Suppressor macrophage (primary cell): ENCODE results near the gene AGBL4.
"Not testable (repeated sequence)": the region's sequence is repeated elsewhere in the genome, so short reads cannot be mapped to it uniquely, and the experiment has no call there.

ENCODE experiments used
- DNase-seq, 4 experiments: peaks; one replicate each; pipeline ENCODE4 v3.0.0-alpha.2; 2020 to 2022

AGBL4 gene

GRCh38 chr1:49298304-49298703 is 725.5 kb downstream of the AGBL4 start:
- DNase-seq: no peak

GRCh38 chr1:49297783-49298182 is 726.0 kb downstream of the AGBL4 start:
- no peak for DNase-seq

- DNase-seq: no peak
Observed at GRCh38 chr1:49294539-49294938, 729.2 kb downstream of the AGBL4 start.

- no peak for DNase-seq
Observed at GRCh38 chr1:49293016-49293415, 730.7 kb downstream of the AGBL4 start.

- DNase-seq: not testable (repeated sequence)
Observed at GRCh38 chr1:49257211-49258049, 766.3 kb downstream of the AGBL4 start.

GRCh38 chr1:49252917-49253316 is 770.8 kb downstream of the AGBL4 start:
- DNase-seq: no peak

- no peak for DNase-seq
Observed at GRCh38 chr1:49251019-49251784, 772.6 kb downstream of the AGBL4 start.

- DNase-seq: no peak
Observed at GRCh38 chr1:49240709-49241221, 783.0 kb downstream of the AGBL4 start.

GRCh38 chr1:49234988-49235387 is 788.8 kb downstream of the AGBL4 start:
- DNase-seq: no peak

GRCh38 chr1:49229555-49229954 is 794.2 kb downstream of the AGBL4 start:
- DNase-seq: no peak

GRCh38 chr1:49226758-49227157 is 797.0 kb downstream of the AGBL4 start:
- DNase-seq: no peak

GRCh38 chr1:49225464-49225863 is 798.3 kb downstream of the AGBL4 start:
- DNase-seq: no peak

GRCh38 chr1:49213301-49213700 is 810.5 kb downstream of the AGBL4 start:
- no peak for DNase-seq

- DNase-seq: no peak
Observed at GRCh38 chr1:49208712-49209111, 815.0 kb downstream of the AGBL4 start.

GRCh38 chr1:49204720-49205119 is 819.0 kb downstream of the AGBL4 start:
- no peak for DNase-seq

GRCh38 chr1:49200738-49201137 is 823.0 kb downstream of the AGBL4 start:
- no peak for DNase-seq

GRCh38 chr1:49199564-49199963 is 824.2 kb downstream of the AGBL4 start:
- no peak for DNase-seq

GRCh38 chr1:49197081-49197480 is 826.7 kb downstream of the AGBL4 start:
- no peak for DNase-seq

- DNase-seq: no peak
Observed at GRCh38 chr1:49190138-49190537, 833.6 kb downstream of the AGBL4 start.

GRCh38 chr1:49187056-49187455 is 836.7 kb downstream of the AGBL4 start:
- DNase-seq: no peak

- DNase-seq: no peak
Observed at GRCh38 chr1:49185450-49185980, 838.2 kb downstream of the AGBL4 start.

GRCh38 chr1:49183489-49183888 is 840.3 kb downstream of the AGBL4 start:
- no peak for DNase-seq

- DNase-seq: no peak
Observed at GRCh38 chr1:49181033-49181432, 842.7 kb downstream of the AGBL4 start.
